ENCODE measurements around the gene SEPTIN2. TPM values are rescaled to one million over a fixed set of nuclear protein-coding genes. Genes with fewer than 3 reads are reported as not detected.

SEPTIN2 gene
- total RNA-seq, 4 donors from 2014 or later = 311 to 585 (median 373) TPM

- 35 to 38% methylated on average over 21 to 38 of the region's 40 CpGs for WGBS, 2 donors
- Histone ChIP-seq H3K9me3 (no peaks in the 10 kb centered on the region), H3K27me3 (no peaks in the 10 kb centered on the region), H3K4me1 (peaks cover 0 to 39% (median 28%) of the 10 kb centered on the region in 4 donors), H3K27ac (peak overlapping the region in 3 of 4 donors; percentile 78 to 81 (median 79)), H3K4me3 (peak overlapping the region in 3 of 4 donors; percentile 1 to 40 (median 7)), H3K36me3 (peaks cover 5 to 45% (median 12%) of the 10 kb centered on the region in 3 donors)
- peak; percentile 59 to 67 for DNase-seq (ENCODE audit: low spot score in 2 of 2)
- no peak for TF ChIP-seq POLR2A (IDR thresholded peaks at IDR 0.05)
- TF ChIP-seq EP300 (IDR thresholded peaks at IDR 0.05) = peak in 1 of 2 donors; percentile 17
- TF ChIP-seq, protein P1, sequence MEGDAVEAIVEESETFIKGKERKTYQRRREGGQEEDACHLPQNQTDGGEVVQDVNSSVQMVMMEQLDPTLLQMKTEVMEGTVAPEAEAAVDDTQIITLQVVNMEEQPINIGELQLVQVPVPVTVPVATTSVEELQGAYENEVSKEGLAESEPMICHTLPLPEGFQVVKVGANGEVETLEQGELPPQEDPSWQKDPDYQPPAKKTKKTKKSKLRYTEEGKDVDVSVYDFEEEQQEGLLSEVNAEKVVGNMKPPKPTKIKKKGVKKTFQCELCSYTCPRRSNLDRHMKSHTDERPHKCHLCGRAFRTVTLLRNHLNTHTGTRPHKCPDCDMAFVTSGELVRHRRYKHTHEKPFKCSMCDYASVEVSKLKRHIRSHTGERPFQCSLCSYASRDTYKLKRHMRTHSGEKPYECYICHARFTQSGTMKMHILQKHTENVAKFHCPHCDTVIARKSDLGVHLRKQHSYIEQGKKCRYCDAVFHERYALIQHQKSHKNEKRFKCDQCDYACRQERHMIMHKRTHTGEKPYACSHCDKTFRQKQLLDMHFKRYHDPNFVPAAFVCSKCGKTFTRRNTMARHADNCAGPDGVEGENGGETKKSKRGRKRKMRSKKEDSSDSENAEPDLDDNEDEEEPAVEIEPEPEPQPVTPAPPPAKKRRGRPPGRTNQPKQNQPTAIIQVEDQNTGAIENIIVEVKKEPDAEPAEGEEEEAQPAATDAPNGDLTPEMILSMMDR (IDR thresholded peaks at IDR 0.05) = no peak
These were observed 39.2 kb downstream of the SEPTIN2 start for GRCh38 chr2:241354668-241355658.

GRCh38 chr2:241355983-241356870 is 40.5 kb downstream of the SEPTIN2 start, which contains the start of gene FARP2:
TSS of gene FARP2 (plus strand) at chr2:241356285. CDS start at chr2:241373108, 16,823 bp downstream.
- DNase-seq (ENCODE audit: low spot score in 2 of 2) = peak; percentile 98 to 100
- TF ChIP-seq, protein P1 (IDR thresholded peaks at IDR 0.05) = peak in 1 of 5 experiments; percentile 11
- TF ChIP-seq POLR2A (IDR thresholded peaks at IDR 0.05) = peak; percentile 81 to 86
- TF ChIP-seq EP300 (IDR thresholded peaks at IDR 0.05) = peak in 1 of 2 donors; percentile 80
- Histone ChIP-seq H3K4me3 (peak within 1 kb of the TSS; percentile 77 to 98 (median 84)), H3K4me1 (peaks cover 0 to 39% (median 28%) of the 10 kb centered on the region in 4 donors), H3K9me3 (no peaks in the 10 kb centered on the region), H3K27me3 (no peaks in the 10 kb centered on the region), H3K27ac (peak within 1 kb of the TSS; percentile 81 to 98 (median 92)), H3K36me3 (peaks cover 0 to 32% (median 2%) of the 10 kb centered on the region in 3 donors)
- WGBS, 2 donors = 1 to 2% methylated on average over 18 to 26 of the region's 101 CpGs

DNA sequence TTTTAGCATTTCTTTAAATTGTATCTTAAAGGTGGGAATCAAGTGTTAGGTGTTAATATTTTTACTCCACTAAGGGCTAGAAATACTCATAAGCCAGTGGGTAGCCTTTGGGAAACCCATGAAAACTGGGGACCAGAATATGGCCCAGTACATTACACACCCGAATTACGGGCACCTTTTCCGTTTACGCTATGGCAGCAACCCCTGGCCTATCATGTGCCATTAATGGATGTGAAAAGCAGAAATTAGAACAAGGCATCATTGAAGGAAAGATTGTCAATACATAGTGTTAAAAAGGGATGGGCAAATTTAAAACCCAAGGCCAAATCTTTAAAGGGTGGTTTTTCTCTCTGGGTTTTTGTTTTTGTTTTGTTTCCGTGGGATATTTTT is 41.1 kb downstream of the SEPTIN2 start:
- Histone ChIP-seq H3K9me3 (no peaks in the 10 kb centered on the region), H3K27ac (peak overlapping the region; percentile 81 to 98 (median 92)), H3K4me1 (peaks cover 0 to 39% (median 28%) of the 10 kb centered on the region in 4 donors), H3K27me3 (no peaks in the 10 kb centered on the region), H3K36me3 (peaks cover 0 to 26% (median 0%) of the 10 kb centered on the region in 3 donors), H3K4me3 (peak overlapping the region; percentile 77 to 98 (median 84))
- TF ChIP-seq POLR2A (IDR thresholded peaks at IDR 0.05) (no peak), EP300 (IDR thresholded peaks at IDR 0.05) (no peak)
- TF ChIP-seq, protein P1 (IDR thresholded peaks at IDR 0.05) = no peak
- no peak for DNase-seq (ENCODE audit: low spot score in 2 of 2)
- WGBS, 2 donors = 4 to 15% methylated on average over 5 of the region's 5 CpGs

- no peaks in the 10 kb centered on the region for H3K9me3 ChIP-seq
- no peaks in the 10 kb centered on the region for H3K27me3 ChIP-seq
- peak overlapping the region in 3 of 4 donors; percentile 91 to 98 (median 93) for H3K27ac ChIP-seq
- no peak for DNase-seq (ENCODE audit: low spot score in 2 of 2)
- no peak overlapping the region for H3K4me3 ChIP-seq
- H3K4me1 ChIP-seq = peaks cover 0 to 39% (median 28%) of the 10 kb centered on the region in 4 donors
- peaks cover 0 to 19% (median 0%) of the 10 kb centered on the region in 3 donors for H3K36me3 ChIP-seq
- TF ChIP-seq POLR2A (IDR thresholded peaks at IDR 0.05) (no peak), EP300 (IDR thresholded peaks at IDR 0.05) (no peak)
- TF ChIP-seq, protein P1 (IDR thresholded peaks at IDR 0.05) = no peak
- WGBS, 2 donors = 46 to 58% methylated on average over 3 of the region's 3 CpGs
These were observed 41.8 kb downstream of the SEPTIN2 start for GRCh38 chr2:241357531-241357930.
